Measurements from ENCODE around the gene SMPX.
"Not testable (repeated sequence)": the region's sequence is repeated elsewhere in the genome, so short reads cannot be mapped to it uniquely, and the experiment has no call there.

SMPX gene

GRCh38 chrX:21757960-21758359 is at the start of gene SMPX:
TSS of gene SMPX (minus strand) at chrX:21758116. CDS start at chrX:21754290, 3,826 bp downstream.
- no peak for DNase-seq

GRCh38 chrX:21806691-21807090 is 48.8 kb upstream of the SMPX start:
- no peak for DNase-seq

GRCh38 chrX:21802839-21803238 is 44.9 kb upstream of the SMPX start:
- no peak for DNase-seq

GRCh38 chrX:21802054-21802670 is 44.2 kb upstream of the SMPX start:
- no peak for DNase-seq

- DNase-seq: no peak
Observed at GRCh38 chrX:21800344-21800770, 42.4 kb upstream of the SMPX start.

GRCh38 chrX:21799767-21800166 is 41.9 kb upstream of the SMPX start:
- DNase-seq: no peak

- DNase-seq: no peak
Observed at GRCh38 chrX:21798677-21799219, 40.8 kb upstream of the SMPX start.

GRCh38 chrX:21781976-21782375 is 24.1 kb upstream of the SMPX start:
- DNase-seq: no peak

GRCh38 chrX:21781525-21781924 is 23.6 kb upstream of the SMPX start:
- no peak for DNase-seq

GRCh38 chrX:21779095-21779494 is 21.2 kb upstream of the SMPX start:
- no peak for DNase-seq

- DNase-seq: no peak
Observed at GRCh38 chrX:21778236-21778635, 20.3 kb upstream of the SMPX start.

- not testable (repeated sequence) for DNase-seq
Observed at GRCh38 chrX:21775128-21775527, 17.2 kb upstream of the SMPX start.

GRCh38 chrX:21773036-21773435 is 15.1 kb upstream of the SMPX start:
- DNase-seq: not testable (repeated sequence)

- DNase-seq: no peak
Observed at GRCh38 chrX:21770631-21771321, 12.9 kb upstream of the SMPX start.

GRCh38 chrX:21766101-21766500 is 8.2 kb upstream of the SMPX start:
- DNase-seq: no peak

- no peak for DNase-seq
Observed at GRCh38 chrX:21764008-21764407, 6.1 kb upstream of the SMPX start.

- DNase-seq: no peak
Observed at GRCh38 chrX:21758488-21758887, 572 bp upstream of the SMPX start.

GRCh38 chrX:21756785-21757529 is 959 bp downstream of the SMPX start:
- DNase-seq: no peak

- DNase-seq: no peak
Observed at GRCh38 chrX:21749924-21750323, 8.0 kb downstream of the SMPX start.

- DNase-seq: no peak
Observed at GRCh38 chrX:21748235-21748634, 9.7 kb downstream of the SMPX start.

GRCh38 chrX:21747558-21747957 is 10.4 kb downstream of the SMPX start:
- DNase-seq: no peak

- no peak for DNase-seq
Observed at GRCh38 chrX:21745756-21746155, 12.2 kb downstream of the SMPX start.

- DNase-seq: no peak
Observed at GRCh38 chrX:21744721-21745120, 13.2 kb downstream of the SMPX start.

- DNase-seq: no peak
Observed at GRCh38 chrX:21744060-21744459, 13.9 kb downstream of the SMPX start.

Measured in NCI-H524 treated with DMSO at 0.1 percent for 48 hours (cell line).